Measurements from ENCODE around the gene PIK3C2B.
A peak's percentile ranks its signal among the peaks of the same experiment; 100 is the strongest.

PIK3C2B gene

DNA sequence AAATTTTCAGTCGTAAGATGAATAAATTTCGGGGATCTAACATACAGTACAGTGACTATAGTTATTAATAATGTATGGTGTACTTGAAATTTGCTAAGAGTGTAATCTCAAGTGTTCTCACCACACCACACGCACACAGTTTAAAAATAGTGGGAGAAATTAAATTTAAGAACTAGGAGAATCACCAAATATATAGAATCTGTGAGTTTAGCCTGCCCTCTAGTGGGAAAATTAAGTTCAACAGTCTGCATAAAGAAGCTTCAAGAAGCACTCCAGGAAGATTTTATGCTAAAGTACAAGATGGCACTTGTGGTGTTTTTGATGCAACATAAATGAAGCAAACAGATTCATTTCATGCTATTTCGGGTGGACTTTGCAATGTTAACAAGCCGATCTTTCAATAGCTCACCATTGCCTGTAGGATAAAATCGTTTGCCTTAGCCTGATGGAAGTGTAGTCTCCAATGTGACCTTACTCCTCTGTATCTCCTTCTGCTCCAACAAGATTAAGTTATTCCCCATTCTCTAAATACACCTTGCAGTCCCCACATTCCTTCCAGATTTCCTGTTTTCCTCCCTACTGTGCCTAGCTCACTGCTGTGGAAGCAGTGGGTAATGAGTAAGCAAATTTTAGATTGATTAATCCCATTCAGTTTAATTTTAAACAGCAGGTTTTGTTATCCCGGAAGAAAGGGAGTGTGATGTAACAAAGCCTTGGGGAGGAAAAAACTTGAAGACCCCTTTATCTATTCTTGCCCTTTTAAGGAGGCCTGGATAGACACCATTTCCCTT, 8.7 kb upstream of the PIK3C2B start:
- Histone ChIP-seq H3K4me3 (peak overlapping the region; percentile 50), H3K36me3 (ENCODE audit: insufficient read depth, low read length) (no peaks in the 10 kb centered on the region), H3K9ac (ENCODE audit: insufficient read length) (peak overlapping the region; percentile 50), H3K9me3 (ENCODE audit: low read depth, low read length) (no peaks in the 10 kb centered on the region), H3K27ac (peak overlapping the region; percentile 77)
- no peak for TF ChIP-seq FOXP2 (optimal IDR thresholded peaks at IDR 0.05; ENCODE audit: control extremely low read depth, extremely low read length, insufficient read depth)
- TF ChIP-seq POLR2AphosphoS5 (IDR thresholded peaks at IDR 0.05; ENCODE audit: borderline replicate concordance, low read depth, low read length): no peak
- no peak for TF ChIP-seq EZH2 (IDR thresholded peaks at IDR 0.05)
- peak; percentile 85 for DNase-seq (ENCODE audit: low read depth, low spot score)

DNA sequence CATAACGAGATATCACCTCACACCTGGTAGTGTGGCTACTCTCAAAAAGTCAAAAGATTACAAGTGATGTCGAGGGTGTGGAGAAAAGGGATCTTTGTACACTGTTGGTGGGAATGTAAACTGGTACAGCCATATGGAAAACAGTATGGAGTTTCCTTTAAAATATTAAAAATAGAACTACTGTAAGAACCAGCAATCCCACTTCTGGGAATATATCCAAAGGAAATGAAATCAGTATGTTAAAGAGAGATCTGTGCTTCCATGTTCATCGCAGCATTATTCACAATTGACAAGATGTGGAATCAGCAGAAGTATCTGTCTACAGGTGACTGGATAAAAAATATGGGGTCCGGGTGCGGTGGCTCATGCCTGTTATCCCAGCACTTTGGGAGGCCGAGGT, 7.6 kb upstream of the PIK3C2B start:
- no peak overlapping the region for H3K4me3 ChIP-seq
- H3K9ac ChIP-seq (ENCODE audit: insufficient read length): no peak overlapping the region
- H3K36me3 ChIP-seq (ENCODE audit: insufficient read depth, low read length): no peaks in the 10 kb centered on the region
- no peak for TF ChIP-seq FOXP2 (optimal IDR thresholded peaks at IDR 0.05; ENCODE audit: control extremely low read depth, extremely low read length, insufficient read depth)
- no peak for TF ChIP-seq EZH2 (IDR thresholded peaks at IDR 0.05)
- no peak for TF ChIP-seq POLR2AphosphoS5 (IDR thresholded peaks at IDR 0.05; ENCODE audit: borderline replicate concordance, low read depth, low read length)
- H3K9me3 ChIP-seq (ENCODE audit: low read depth, low read length): no peaks in the 10 kb centered on the region
- DNase-seq (ENCODE audit: low read depth, low spot score): no peak
- H3K27ac ChIP-seq: no peak overlapping the region

DNA sequence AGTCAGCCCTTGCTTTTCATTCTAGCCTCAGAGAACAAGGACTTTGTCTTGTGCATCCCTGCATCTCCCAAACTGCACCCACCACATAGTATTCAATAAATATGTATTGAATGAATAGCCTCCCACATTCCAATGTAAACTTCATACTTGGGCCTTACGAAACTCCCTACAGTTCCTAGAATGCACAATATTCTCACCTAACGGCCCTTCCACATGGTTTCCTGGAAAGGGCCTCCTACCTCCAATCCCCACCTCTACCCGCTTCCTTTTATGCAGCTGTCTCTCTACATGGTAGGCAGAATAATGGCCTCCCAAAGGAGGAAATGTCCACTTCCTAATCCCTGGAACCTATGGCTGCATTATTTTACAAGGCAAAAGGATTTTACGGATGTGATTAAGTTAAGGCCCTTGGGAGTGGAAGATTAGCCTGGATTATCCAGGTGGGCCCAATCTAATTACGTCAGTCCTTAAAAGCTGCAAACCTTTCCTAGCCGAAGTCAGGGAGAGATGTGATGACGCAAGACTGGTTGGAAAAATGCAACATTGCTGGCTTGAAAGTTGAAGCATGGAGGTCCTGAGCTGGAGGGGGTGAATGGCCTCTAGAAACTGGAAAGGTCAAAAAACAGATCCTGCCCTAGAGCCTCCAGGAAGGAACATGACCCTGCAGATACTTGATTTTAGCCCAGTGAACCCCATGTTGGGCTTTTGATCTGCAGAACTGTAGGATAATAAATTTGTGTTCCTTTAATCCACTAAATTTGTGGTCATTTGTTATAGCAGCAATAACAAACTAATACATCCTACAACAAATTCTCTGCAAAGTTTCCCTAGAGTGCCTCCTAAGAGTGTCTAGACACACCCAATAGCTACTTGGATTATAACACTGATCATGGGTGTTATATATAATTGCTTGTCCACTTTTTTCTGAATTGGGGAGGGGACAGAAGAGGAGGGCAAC, 5.2 kb upstream of the PIK3C2B start:
- DNase-seq (ENCODE audit: low read depth, low spot score): no peak
- no peak overlapping the region for H3K9ac ChIP-seq (ENCODE audit: insufficient read length)
- no peak for TF ChIP-seq FOXP2 (optimal IDR thresholded peaks at IDR 0.05; ENCODE audit: control extremely low read depth, extremely low read length, insufficient read depth)

DNA sequence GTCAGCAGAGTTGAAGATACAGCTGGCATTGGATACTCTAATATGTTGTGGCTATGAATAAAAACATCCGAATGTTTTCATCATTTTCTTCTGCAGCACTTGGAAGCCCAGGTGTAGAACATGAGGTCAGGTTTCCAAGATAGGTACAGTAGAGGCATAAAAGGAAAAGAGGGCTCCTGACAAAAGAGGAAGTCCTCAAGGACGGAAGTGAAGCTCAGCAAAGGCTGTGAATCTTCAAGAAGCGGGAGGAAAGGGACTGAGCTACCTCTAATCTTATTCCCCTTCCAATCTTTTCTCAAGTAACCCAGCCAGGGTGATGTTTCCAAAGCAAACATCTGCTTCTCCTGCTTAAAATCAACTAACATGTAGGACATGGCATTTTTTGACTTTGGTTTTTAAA, 4.4 kb upstream of the PIK3C2B start:
- TF ChIP-seq FOXP2 (optimal IDR thresholded peaks at IDR 0.05; ENCODE audit: control extremely low read depth, extremely low read length, insufficient read depth): no peak
- Histone ChIP-seq H3K4me3 (no peak overlapping the region), H3K9ac (ENCODE audit: insufficient read length) (no peak overlapping the region), H3K36me3 (ENCODE audit: insufficient read depth, low read length) (no peaks in the 10 kb centered on the region), H3K9me3 (ENCODE audit: low read depth, low read length) (no peaks in the 10 kb centered on the region), H3K27ac (no peak overlapping the region)
- no peak for DNase-seq (ENCODE audit: low read depth, low spot score)

More for the DNA sequence above, 5.2 kb upstream of the PIK3C2B start:
- no peaks in the 10 kb centered on the region for H3K36me3 ChIP-seq (ENCODE audit: insufficient read depth, low read length)
- no peak overlapping the region for H3K4me3 ChIP-seq
- no peak overlapping the region for H3K27ac ChIP-seq
- H3K9me3 ChIP-seq (ENCODE audit: low read depth, low read length): no peaks in the 10 kb centered on the region

DNA sequence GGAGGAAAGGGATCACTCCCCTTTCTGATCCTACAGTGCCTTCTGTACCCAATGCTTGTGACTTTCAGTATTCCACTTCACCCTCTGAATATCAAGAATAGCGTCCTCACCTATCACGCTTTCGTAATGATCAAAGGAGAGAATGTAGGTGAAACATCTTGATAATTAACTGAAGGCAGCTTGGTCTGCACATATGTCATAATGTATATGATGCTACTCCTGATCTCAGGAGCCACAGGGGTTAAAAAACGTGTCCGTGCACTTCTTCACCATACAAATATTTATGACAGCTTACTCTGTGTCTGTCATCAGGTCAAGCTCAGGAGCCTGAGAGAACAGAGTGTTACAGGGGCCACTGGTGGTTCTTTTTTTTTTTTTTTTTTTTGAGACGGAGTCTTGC, 1.2 kb upstream of the PIK3C2B start:
- H3K9ac ChIP-seq (ENCODE audit: insufficient read length): no peak overlapping the region
- no peaks in the 10 kb centered on the region for H3K36me3 ChIP-seq (ENCODE audit: insufficient read depth, low read length)
- H3K9me3 ChIP-seq (ENCODE audit: low read depth, low read length): no peaks in the 10 kb centered on the region
- H3K4me3 ChIP-seq: peak overlapping the region; percentile 89; the same call in 1 of the 2 replicates
- no peak for TF ChIP-seq EZH2 (IDR thresholded peaks at IDR 0.05)
- no peak for TF ChIP-seq POLR2AphosphoS5 (IDR thresholded peaks at IDR 0.05; ENCODE audit: borderline replicate concordance, low read depth, low read length)
- no peak for TF ChIP-seq FOXP2 (optimal IDR thresholded peaks at IDR 0.05; ENCODE audit: control extremely low read depth, extremely low read length, insufficient read depth)
- H3K27ac ChIP-seq: no peak overlapping the region
- DNase-seq (ENCODE audit: low read depth, low spot score): no peak

DNA sequence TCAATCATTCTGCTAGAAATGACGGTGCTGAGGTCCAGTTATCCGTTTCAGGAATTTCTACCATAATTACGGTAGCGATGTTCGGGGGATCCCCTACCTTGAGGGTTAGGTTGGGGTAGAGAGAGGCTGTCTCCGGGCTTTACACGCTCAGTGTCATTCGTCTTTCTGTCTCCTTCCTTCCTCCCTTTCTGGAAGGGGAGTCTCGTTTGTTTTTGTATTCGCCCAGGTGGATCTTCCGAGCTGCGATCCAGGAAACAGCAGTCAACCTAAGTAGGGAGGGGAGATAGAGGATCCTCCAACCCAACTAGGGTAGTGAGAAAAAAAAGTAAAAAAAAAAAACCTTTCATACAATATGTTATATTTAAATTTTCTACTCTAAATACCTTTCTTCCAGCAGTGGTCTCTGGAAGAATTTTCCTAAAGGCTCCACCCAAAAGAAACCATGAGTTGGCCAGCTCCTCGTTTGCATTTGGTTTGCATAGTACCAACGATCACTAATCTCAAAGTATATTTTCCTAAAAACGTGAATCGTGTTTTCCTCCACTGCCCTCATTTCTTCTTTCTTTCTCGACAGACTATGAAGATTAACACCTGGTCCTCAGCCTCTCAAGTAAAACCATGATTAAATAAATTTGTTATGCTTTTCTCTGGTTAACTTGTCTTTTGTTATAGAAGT, 611 bp upstream of the PIK3C2B start:
- H3K9me3 ChIP-seq (ENCODE audit: low read depth, low read length): no peaks in the 10 kb centered on the region
- peak overlapping the region; percentile 89 for H3K4me3 ChIP-seq
- H3K36me3 ChIP-seq (ENCODE audit: insufficient read depth, low read length): no peaks in the 10 kb centered on the region
- no peak for DNase-seq (ENCODE audit: low read depth, low spot score)
- peak overlapping the region; percentile 46 for H3K9ac ChIP-seq (ENCODE audit: insufficient read length)
- TF ChIP-seq POLR2AphosphoS5 (IDR thresholded peaks at IDR 0.05; ENCODE audit: borderline replicate concordance, low read depth, low read length) (no peak), EZH2 (IDR thresholded peaks at IDR 0.05) (no peak), FOXP2 (optimal IDR thresholded peaks at IDR 0.05; ENCODE audit: control extremely low read depth, extremely low read length, insufficient read depth) (no peak)
- no peak overlapping the region for H3K27ac ChIP-seq

DNA sequence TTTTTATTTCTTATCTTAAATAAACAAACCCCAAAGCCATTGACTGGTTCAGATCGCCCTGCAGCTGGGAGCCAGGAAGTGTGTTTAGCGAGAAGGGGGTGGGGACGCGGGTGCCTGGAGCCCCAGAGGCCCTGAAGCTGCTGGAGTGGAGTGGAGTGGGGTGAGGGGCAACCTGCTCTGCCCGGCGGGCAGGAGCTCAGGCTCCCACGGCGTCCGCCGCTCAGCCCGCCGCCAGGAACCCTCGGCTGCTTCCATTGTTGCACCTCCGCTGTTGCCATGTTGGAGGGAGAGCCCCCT, 673 bp downstream of the PIK3C2B start:
- peak overlapping the region; percentile 89 for H3K4me3 ChIP-seq
- H3K9me3 ChIP-seq (ENCODE audit: low read depth, low read length): no peaks in the 10 kb centered on the region
- H3K9ac ChIP-seq (ENCODE audit: insufficient read length): peak overlapping the region; percentile 58
- no peak for DNase-seq (ENCODE audit: low read depth, low spot score)
- TF ChIP-seq POLR2AphosphoS5 (IDR thresholded peaks at IDR 0.05; ENCODE audit: borderline replicate concordance, low read depth, low read length) (no peak), EZH2 (IDR thresholded peaks at IDR 0.05) (no peak), FOXP2 (optimal IDR thresholded peaks at IDR 0.05; ENCODE audit: control extremely low read depth, extremely low read length, insufficient read depth) (no peak)
- H3K27ac ChIP-seq: no peak overlapping the region
- H3K36me3 ChIP-seq (ENCODE audit: insufficient read depth, low read length): no peaks in the 10 kb centered on the region
